ENCODE data around the gene PML.
"Not testable (repeated sequence)": the region's sequence is repeated elsewhere in the genome, so short reads cannot be mapped to it uniquely, and the experiment has no call there.

Gene PML

GRCh38 chr15:74037171-74038117, 42.9 kb downstream of the PML start:
- DNase-seq (ENCODE audit: low read depth in 4 of 4, low spot score in 1 of 4), result no peak

DNA sequence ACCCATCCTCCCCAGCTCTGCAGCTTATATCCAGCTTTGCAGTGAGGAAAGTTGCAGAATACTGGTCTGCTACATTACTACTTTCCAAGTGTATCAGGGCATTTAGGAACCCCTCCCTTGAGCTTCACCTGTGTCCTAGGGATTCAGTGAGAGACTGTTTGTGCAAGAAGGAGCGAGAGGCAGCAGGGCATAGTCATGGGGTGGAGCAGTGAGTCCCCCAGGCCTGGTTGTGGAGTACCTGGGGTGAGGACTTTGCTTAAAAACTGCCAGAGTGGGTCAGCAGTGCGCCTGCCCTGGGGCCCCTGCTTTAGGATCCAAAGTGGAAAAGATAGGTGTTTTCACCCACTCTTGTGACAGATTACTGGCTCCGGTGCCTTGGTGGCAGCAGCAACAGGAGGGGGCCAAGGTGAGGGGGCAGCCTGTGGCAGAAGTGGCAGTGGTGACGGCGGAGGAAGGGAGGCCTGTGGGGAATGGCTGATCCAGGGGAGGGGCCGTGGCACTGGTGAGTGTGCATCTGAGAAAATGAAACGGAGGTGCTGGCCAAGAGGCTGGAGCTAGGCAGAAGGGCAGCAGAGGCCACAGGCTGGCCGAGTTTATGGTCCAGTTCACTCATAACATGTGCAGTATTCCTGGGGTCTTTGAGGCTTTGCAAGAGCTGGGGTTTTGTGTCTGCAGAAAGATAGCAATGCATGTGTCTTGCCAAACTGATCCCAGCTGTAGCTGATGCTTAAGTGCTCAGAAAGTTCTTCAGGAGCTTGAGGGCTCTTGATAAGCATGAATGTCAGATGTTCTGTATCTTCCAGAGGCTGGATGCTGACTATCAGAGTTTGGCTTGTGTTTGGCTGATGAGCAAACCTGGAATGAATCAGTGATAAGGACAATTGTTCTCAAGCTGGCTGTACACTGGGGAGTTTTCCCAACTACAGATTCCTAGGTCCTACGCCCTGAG, 44.5 kb downstream of the PML start:
- DNase-seq (ENCODE audit: low read depth in 4 of 4, low spot score in 1 of 4), result no peak

DNA sequence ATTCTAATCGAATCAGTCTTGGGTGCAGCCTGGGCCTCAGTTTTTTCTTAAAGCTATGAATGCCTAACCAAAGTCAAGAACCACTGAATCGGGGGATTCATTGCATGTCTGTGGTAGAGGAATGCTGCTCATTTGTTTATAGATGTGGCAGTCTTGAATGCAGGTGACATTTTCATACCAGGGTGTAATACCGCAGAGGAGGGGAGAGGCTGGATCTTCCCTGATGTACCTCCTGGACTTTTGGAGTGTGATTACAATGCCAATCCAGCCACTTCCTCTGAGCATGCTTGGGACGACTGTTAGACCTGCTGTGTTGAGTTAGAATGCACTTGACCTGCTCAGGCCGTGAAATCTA, 45.1 kb downstream of the PML start:
- DNase-seq (ENCODE audit: low read depth in 4 of 4, low spot score in 1 of 4), result no peak

DNA sequence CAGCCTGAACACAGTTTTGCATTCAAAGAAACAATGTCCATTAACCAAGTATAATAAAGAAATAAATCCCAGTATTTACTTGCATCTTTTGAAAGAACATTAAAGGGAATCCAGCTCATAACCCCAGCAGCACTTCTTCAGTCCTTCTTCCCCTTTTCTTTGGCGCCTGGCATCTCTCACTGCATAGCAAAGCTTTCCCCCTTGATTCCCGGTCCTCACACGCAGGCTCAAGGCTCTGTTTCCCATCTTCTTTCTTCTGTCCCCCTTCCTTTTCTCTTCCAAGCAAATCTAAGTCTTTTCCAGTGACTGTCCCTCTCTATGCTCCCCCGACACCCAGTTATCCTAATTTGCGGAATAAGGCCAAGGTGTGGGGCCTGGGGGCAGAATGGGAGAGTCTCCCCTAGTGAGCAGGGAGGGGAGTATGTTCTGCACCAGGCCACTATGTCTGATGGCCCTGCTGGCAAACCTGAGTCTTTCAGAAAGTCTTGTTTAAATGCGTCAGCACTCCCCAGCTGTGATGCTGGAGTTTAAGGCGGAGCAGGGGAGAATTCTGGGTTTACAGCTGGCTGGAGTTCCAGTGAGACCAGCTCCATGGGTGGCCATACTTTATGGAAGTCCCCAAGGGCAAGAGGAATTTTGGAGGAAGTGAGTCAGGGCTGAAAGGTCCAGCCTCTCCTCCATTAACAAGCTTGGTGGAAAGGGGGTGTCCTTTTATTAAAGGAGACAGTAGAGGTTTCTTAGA, 45.8 kb downstream of the PML start:
- DNase-seq (ENCODE audit: low read depth in 4 of 4, low spot score in 1 of 4), result no peak

DNA sequence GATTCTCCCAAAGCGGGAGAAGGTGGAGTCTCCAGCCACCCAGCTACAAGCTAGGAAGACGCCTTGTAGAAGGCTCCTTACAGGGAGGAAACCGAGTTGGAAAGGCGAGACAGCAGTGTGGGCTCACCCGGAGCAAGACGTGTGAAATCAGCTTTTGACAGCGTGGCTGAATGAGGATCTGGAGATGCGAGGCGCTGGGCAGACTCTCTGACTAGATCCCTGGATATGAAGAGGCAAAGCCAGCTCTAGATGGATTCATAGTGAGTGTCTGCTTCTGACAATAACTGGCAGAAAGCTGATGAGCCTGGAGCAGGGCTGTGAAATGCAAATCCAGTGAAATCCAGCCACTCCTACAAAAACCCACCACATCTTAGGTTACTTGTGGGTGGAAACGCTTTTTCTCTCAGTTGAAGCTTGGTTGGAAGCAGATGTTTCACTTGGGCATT, 46.8 kb downstream of the PML start:
- DNase-seq (ENCODE audit: low read depth in 4 of 4, low spot score in 1 of 4), result no peak

DNA sequence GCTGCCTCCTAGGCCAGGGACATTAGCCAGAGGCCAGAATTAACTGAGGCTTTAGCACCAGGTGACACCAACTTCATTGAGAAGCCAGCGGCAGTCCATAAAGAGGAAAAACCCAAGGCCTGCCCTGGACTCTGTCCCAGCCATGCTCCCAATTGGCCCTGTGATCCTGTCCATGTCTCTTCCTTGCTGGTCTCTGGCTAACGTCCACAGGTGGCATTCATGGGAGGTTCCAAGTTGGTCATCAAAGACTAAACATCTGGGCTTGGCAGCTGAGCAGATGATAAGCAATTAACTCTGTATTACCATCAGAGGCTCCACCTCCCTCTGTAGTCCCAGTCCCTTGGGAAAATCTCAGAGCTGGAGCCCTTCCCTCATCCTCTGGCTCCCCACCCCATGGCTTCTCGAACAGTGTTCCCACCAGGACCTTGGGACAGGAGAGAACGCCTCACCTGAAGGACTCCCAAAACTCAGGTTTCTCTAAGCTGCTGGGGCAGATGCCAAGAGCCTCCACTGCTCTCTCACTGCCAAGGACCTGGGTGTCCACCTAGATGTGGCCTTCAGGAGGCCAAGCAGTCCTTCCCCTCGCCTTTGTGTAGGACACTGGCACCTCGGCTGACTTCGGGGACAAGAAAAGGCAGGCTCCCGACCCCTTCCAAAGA, 47.4 kb downstream of the PML start:
- no peak for DNase-seq (ENCODE audit: low read depth in 4 of 4, low spot score in 1 of 4)

DNA sequence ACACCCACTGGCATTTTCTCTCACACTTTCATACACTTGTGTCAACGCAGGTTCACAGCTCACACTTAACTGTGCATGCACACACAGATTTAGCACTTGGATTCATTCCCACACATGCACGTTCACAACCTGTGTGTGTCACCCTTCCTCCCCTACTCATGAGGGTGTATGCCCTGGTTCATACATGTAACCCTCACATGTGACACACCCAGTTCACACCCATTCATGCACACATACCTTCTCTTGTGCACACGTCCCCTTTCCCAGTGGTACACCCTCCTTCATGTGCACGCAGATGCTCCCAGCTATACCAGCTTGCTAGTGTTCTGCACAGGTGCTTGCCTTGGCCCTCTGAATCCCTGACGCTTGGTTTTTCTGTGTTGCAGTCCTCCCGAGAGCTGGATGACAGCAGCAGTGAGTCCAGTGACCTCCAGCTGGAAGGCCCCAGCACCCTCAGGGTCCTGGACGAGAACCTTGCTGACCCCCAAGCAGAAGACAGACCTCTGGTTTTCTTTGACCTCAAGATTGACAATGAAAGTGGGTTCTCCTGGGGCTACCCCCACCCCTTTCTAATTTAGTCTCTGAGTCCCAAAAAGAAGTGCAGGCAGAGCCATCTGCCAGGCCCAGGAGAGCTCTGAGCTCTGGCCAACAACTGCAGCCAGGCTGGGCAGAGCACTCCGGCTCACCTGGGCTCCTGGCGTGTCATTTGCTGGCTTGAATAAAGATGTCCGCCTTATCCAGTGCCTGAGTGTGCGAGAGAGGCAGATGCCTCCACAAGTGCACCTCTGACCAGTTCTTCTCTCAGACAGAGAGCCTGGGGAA, 48.3 kb downstream of the PML start:
- DNase-seq (ENCODE audit: low read depth in 4 of 4, low spot score in 1 of 4), result no peak

DNA sequence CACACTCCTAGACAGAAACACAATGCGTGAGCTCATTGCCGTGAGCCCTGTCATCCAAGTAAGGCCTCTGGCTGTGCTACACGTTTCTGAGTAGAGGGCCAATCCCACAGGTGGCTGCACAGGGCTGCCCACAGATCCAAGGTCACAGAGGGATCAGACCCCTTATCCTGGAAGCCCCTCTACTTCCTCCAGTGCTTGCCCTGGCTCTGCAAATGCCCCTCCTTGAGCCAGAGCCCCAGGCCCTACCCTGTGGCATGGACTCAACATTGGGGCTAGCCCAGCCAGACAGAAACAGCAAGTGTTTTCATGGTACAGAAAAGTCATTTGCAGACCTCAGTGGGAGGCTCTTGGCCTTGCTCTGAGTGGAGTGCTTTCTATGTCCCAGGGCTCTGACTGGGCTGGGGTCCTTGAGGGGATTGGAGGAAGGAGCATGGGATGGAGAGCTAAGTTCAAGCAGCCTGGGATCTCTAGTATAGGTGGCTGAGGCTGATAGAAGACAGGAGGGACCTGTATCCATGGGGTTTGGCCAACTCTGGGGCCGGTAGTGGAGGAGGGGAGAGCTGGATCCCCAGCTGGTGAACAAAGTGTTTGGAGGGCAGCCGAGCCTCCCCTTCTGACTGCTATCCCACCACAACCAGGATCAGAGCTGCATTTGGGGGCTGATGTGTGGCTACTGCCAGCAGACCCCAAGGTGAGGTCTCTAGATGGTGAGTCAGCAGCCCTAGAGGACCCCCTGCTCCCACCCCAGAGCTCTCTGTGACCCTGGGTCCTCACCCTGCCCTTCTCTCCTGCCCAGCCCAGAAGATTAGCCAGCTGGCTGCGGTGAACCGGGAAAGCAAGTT, 49.1 kb downstream of the PML start:
- no peak for DNase-seq (ENCODE audit: low read depth in 4 of 4, low spot score in 1 of 4)

DNA sequence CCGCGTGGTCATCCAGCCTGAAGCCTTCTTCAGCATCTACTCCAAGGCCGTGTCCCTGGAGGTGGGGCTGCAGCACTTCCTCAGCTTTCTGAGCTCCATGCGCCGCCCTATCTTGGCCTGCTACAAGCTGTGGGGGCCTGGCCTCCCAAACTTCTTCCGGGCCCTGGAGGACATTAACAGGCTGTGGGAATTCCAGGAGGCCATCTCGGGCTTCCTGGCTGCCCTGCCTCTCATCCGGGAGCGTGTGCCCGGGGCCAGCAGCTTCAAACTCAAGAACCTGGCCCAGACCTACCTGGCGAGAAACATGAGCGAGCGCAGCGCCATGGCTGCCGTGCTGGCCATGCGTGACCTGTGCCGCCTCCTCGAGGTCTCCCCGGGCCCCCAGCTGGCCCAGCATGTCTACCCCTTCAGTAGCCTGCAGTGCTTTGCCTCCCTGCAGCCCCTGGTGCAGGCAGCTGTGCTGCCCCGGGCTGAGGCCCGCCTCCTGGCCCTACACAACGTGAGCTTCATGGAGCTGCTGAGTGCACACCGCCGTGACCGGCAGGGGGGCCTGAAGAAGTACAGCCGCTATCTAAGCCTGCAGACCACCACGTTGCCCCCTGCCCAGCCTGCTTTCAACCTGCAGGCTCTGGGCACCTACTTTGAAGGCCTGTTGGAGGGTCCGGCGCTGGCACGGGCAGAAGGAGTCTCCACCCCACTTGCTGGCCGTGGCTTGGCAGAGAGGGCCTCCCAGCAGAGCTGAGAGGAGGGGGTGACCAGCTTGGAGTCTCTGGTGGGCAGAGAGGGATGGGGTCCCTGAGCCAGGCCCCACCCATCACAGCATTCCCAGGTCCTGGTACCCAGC, 50.0 kb downstream of the PML start:
- no peak for DNase-seq (ENCODE audit: low read depth in 4 of 4, low spot score in 1 of 4)

GRCh38 chr15:74045184-74045583, 50.7 kb downstream of the PML start:
- no peak for DNase-seq (ENCODE audit: low read depth in 4 of 4, low spot score in 1 of 4)

DNA sequence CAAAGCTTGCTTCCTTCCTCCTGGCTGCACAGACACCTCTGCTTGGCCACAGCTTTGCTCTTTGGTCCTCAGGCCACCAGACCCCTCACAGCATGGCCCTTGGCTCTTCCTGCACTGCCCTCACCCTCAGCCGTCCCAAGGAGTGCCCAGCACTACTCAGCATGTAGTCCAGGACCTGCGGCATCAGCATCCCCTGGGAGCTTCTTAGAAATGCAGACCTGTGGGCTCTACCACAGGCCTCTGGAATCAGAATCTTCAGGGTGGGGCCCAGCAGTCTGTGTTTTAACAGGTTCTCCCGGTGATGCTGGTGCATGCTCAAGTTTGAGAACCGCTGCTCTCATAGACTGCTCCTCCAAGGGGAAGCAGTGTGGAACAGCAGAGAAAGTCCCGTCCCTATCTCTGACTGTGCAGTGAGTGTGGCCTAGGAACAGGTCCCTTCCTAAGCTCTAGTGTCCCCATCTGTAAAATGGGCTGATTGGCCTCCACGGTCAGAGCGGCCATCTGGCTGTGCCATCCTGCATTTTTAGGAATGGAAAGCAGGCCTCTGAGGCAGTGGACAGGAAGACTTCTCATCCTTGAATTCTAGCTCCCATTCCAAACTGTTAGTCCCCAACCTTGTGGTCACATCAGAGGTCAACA, 51.2 kb downstream of the PML start:
- DNase-seq (ENCODE audit: low read depth in 4 of 4, low spot score in 1 of 4), result no peak

GRCh38 chr15:74046275-74046674, 51.8 kb downstream of the PML start:
- no peak for DNase-seq (ENCODE audit: low read depth in 4 of 4, low spot score in 1 of 4)

DNA sequence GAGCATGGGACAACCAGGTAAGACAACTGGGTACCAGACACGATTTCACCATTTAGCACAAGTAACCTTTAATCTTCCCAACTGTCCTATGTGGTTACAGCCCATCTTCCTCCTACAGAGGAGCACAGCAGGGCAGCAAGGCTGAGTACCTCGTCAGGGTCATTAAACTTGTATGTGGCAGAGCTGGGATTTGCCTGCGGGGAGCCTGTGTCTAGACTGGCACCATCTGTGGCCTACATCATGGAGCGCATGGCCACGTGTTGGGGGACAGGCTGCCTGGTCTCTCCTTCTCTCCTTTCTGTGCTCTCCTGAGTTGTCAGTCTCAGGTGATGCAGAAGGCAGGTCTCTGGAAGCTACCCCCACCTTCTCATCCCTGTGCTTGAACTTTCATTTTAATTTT, 55.6 kb downstream of the PML start:
- DNase-seq (ENCODE audit: low read depth in 4 of 4, low spot score in 1 of 4), result no peak

GRCh38 chr15:74050556-74051234, 56.2 kb downstream of the PML start:
- no peak for DNase-seq (ENCODE audit: low read depth in 4 of 4, low spot score in 1 of 4)

- DNase-seq (ENCODE audit: low read depth in 4 of 4, low spot score in 1 of 4), result not testable (repeated sequence)
These were observed 58.0 kb downstream of the PML start for GRCh38 chr15:74052271-74053260.

GRCh38 chr15:74053517-74053916, 59.0 kb downstream of the PML start:
- no peak for DNase-seq (ENCODE audit: low read depth in 4 of 4, low spot score in 1 of 4)

Measured in stimulated activated CD4-positive, alpha-beta T cell treated with anti-CD3 and anti-CD28 coated beads, Interleukin-1b, Interleukin-23, amount 100 ng/mL, for 24 hours (primary cell).